Stomach smooth muscle (tissue), 2 donors: ENCODE results near the gene SNAPC4.
A peak's percentile ranks its signal among the peaks of the same experiment; 100 is the strongest.

ENCODE experiments used
- H3K27ac ChIP-seq: one replicate; pipeline ENCODE4 v1.7.0; 2013; ENCODE audit warnings: mild to moderate bottlenecking, low read length, inconsistent platforms
- H3K27me3 ChIP-seq, 2 donors: one replicate each; pipeline ENCODE4 v1.7.0; 2013; ENCODE audit warnings: low read length in 2 of 2; ENCODE audit not compliant: insufficient read depth in 2 of 2, control insufficient read depth in 1 of 2
- H3K36me3 ChIP-seq, 2 donors: one replicate each; pipeline ENCODE4 v1.7.0; 2013; ENCODE audit warnings: low read length in 2 of 2; ENCODE audit not compliant: control insufficient read depth in 2 of 2, insufficient read depth in 2 of 2
- H3K4me1 ChIP-seq: one replicate; pipeline ENCODE4 v1.7.0; 2013; ENCODE audit warnings: low read length; ENCODE audit not compliant: control insufficient read depth, insufficient read depth
- H3K4me3 ChIP-seq, 2 donors: one replicate each; pipeline ENCODE4 v1.7.0; 2013; ENCODE audit warnings: low read length in 2 of 2
- H3K9ac ChIP-seq, 2 donors: one replicate each; pipeline ENCODE4 v1.7.0; 2013; ENCODE audit warnings: low read length in 2 of 2, mild to moderate bottlenecking in 1 of 2
- H3K9me3 ChIP-seq, 2 donors: one replicate each; pipeline ENCODE4 v1.7.0; 2013; ENCODE audit warnings: low read length in 2 of 2; ENCODE audit not compliant: control insufficient read depth in 2 of 2
- donor health status: healthy.
- donor health status: Pancreatic carcinoma.

The SNAPC4 gene

DNA sequence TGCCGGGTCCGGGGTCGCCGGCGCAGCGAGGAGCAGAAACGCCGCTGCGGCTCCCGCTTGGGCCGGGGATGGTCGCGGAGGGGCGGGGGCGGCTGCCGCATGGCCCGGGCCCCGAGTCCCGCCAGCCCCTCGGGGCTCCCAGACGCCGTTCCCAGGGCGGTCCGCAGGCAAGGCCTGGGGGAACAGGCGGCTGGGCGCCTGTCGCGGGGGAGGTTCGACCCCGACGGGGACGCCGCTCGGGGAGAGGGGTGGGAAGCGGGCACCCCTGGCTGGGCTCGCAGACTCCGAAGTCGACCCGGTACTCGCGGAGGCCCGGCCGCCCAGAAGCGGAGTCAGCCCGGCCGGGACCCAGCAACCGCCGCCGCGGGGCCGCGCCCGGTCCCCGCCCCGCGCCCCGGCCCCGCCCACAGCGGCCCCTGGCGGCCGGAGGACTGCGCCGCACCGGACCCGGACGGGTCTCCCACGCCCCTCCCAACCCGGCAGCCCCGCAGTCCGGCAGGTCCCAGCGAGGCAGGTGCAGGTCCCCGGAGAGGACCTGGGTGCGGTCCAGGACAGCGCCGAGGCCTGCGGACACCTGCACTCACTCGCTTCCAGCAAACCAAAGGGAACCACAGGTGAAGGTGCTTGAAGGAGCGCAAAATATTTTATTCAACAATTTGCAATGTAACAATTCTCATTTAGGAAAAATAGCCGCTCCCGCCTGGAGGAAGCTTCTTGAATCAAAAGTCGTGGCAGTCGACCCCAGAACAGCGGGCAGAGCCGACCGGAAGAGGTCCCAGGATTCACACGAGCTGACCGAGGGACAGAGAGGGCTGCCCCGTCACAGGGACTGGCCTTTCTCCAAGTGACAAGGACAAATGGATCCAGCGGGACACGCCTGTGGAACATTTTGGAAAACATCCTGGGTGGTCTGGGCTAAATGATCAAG lies 39.8 kb upstream of the SNAPC4 start, which contains the start of gene INPP5E:
INPP5E (minus strand) TSS at position 365 of the 928 bp plus-strand sequence. CDS start 426 bp downstream, outside the sequence.
- no peak within 1 kb of the TSS for H3K27ac ChIP-seq
- H3K36me3 ChIP-seq = peaks cover 18 to 40% of the 10 kb centered on the region in 2 donors
- H3K27me3 ChIP-seq = no peaks in the 10 kb centered on the region
- peak within 1 kb of the TSS; percentile 64 to 73 for H3K9ac ChIP-seq
- H3K4me3 ChIP-seq = peak within 1 kb of the TSS; percentile 70 to 80
- H3K4me1 ChIP-seq = peaks cover 34% of the 10 kb centered on the region
- no peaks in the 10 kb centered on the region for H3K9me3 ChIP-seq

DNA sequence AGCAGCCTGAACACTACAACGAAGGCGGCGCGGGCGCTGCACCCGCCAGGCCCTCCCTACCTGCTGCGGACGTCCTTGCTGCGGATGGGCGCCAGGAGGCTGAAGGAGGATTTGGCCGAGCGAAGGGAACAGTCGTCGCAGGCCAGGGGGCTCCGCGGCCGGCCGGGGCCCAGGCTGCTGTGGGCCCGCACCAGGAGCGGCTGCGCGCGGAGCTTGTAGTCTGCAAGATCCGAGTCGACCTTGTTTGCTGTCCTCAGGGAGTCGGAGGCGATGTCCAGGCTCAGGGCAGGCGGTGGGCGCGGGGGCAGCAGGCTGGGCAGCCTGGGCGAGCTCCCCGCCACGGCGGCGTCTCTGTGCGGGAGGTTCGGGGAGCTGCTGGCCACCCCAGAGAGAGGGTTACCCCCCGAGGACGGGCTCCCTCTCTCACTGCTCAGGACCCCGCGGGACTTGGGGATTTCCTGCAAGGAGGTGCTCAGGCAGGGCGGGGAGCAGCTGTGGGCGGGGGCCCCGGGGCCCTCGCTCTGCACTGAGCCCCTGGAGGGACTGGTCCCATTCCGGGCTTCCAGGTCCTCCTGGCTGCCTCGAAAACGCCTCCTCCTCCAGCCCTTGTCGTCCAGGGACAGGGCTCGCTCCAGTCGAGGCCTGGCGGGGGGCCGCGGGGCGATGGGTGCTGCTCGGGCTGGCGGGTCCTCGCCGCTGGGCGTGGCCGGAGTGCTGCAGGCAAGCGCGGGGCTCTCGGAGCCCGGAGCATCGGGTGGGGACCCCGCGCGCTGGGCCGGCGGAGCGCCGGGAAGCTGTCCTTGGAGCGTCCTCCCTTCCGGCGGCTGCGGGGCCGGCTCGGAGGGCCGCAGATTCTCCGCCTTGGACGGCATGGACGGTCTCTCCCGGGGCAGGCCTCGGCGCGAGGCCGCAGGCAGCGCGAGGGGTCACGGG lies 38.8 kb upstream of the SNAPC4 start:
- no peaks in the 10 kb centered on the region for H3K9me3 ChIP-seq
- peak overlapping the region; percentile 64 to 73 for H3K9ac ChIP-seq
- no peaks in the 10 kb centered on the region for H3K27me3 ChIP-seq
- no peak overlapping the region for H3K27ac ChIP-seq
- peaks cover 12 to 33% of the 10 kb centered on the region in 2 donors for H3K36me3 ChIP-seq
- peak overlapping the region; percentile 70 to 80 for H3K4me3 ChIP-seq
- peaks cover 34% of the 10 kb centered on the region for H3K4me1 ChIP-seq

DNA sequence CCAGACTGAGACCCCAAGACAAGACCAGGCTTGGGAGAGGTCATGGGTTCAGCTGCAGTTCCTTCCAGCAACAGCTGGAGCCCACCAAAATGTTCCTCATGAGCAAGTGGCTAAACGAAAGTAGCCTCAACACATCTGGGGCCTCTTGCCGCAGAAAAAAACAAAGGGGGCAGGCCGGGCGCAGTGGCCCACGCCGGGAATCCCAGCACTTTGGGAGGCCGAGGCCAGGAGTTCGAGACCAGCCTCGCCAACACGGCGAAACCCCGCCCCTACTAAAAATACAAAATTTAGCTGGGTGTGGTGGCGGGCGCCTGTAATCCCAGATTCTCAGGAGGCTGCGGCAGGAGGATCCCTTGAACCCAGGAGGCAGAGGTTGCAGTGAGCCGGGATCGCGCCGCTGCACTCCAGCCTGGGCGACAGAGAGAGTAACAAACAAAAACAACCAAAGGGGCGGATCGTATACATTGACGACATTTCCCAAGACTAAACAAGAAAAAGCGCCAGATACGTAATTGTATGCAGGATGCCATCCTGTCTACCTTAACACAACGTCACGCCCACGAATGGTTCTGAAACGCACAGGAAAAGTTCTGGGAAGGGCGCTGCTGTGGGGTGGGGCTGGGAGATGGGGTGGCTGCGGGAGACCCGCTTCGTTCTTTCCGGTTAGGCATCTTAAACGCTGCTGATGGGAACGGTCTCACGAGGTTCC lies 38.0 kb upstream of the SNAPC4 start:
- Histone ChIP-seq H3K4me1 (peaks cover 34% of the 10 kb centered on the region), H3K9me3 (no peaks in the 10 kb centered on the region), H3K36me3 (peaks cover 10 to 27% of the 10 kb centered on the region in 2 donors), H3K27ac (no peak overlapping the region), H3K4me3 (peak overlapping the region; percentile 70 to 80), H3K27me3 (no peaks in the 10 kb centered on the region), H3K9ac (peak overlapping the region; percentile 64 to 73)

DNA sequence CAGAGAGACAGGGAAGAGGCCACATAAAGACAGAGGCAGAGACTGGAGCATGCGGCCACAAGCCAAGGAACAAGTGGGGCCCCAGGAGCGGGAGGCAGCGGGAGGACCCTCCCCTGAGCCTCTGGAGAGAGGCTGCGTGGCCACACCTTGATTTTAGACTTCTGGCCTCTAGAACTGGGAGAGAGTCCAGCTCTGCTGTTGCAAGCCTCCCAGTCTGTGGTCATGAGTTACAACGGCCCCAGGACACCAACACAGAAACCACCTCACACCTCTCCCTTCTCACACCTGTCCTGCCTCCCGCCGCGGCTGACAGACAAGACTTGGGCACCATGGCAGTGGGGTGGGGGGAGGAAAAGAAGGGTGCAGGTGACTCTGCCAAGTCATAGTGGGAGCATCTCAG lies 37.5 kb upstream of the SNAPC4 start:
- H3K9me3 ChIP-seq = no peaks in the 10 kb centered on the region
- peak overlapping the region; percentile 55 to 64 for H3K9ac ChIP-seq
- peaks cover 4 to 27% of the 10 kb centered on the region in 2 donors for H3K36me3 ChIP-seq
- peaks cover 34% of the 10 kb centered on the region for H3K4me1 ChIP-seq
- peak overlapping the region; percentile 49 to 80 for H3K4me3 ChIP-seq
- H3K27me3 ChIP-seq = no peaks in the 10 kb centered on the region
- H3K27ac ChIP-seq = no peak overlapping the region

DNA sequence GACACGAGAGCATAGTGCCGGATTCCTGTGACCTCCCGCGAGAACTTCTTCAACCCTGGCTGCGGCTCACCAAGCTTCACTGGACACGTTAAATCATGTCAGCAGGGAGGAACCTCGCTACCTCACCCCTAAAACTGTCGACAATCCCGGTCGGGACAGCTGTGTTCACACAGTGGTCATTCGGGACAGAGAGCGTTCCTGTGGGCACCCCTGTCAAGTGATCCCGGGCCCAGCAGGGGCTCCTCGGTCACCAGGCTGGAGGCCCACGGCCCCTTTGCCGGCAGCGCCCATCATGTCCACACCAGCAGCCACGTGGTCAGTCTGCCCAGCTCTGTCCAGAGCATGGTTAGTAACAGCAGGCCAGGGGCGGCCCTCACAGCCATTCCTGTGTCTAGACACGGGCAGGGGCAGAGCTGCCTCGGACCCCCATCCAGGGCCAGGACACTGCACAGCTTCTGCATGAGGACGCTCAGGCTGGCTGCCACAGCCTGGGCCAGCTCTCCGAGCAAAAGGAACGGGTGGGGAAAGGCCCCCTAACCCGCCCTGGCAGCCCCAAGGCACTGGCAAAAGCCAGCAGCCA lies 36.2 kb upstream of the SNAPC4 start:
- Histone ChIP-seq H3K4me3 (no peak overlapping the region), H3K9ac (no peak overlapping the region), H3K4me1 (peaks cover 34% of the 10 kb centered on the region), H3K27me3 (no peaks in the 10 kb centered on the region), H3K36me3 (peaks cover 0 to 18% of the 10 kb centered on the region in 2 donors), H3K9me3 (no peaks in the 10 kb centered on the region), H3K27ac (no peak overlapping the region)

DNA sequence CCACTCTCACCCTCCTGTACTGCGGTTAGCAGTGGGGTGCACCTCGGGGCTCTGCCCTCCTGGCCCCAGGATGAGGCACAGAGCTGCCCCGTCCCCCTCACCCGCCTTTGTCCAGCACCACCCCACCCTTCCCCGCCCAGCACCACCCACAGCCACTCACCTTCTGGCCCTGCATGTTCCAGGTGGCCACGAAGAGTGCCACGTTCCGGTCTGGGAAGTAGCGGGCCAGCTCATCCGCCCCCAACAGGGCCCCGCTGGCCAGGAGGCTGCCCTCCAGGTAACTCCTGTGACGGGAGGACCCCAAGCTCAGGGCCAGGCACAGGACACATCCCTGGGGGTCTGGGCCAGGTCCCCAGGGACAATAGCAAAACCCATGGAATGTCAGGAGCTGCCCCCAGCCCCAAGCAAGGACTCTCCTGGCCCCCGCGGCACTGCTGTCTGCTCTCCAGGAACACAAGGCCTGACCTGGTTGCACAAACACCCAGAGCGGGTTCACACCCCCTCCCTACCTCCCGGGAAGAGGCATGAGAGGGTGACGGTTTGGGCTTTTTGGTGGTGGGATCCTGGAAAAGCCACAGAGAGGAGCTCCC lies 34.7 kb upstream of the SNAPC4 start:
- H3K27me3 ChIP-seq = no peaks in the 10 kb centered on the region
- peaks cover 0 to 22% of the 10 kb centered on the region in 2 donors for H3K36me3 ChIP-seq
- no peaks in the 10 kb centered on the region for H3K9me3 ChIP-seq
- no peak overlapping the region for H3K9ac ChIP-seq
- H3K4me3 ChIP-seq = no peak overlapping the region
- H3K4me1 ChIP-seq = peaks cover 30% of the 10 kb centered on the region
- H3K27ac ChIP-seq = no peak overlapping the region

DNA sequence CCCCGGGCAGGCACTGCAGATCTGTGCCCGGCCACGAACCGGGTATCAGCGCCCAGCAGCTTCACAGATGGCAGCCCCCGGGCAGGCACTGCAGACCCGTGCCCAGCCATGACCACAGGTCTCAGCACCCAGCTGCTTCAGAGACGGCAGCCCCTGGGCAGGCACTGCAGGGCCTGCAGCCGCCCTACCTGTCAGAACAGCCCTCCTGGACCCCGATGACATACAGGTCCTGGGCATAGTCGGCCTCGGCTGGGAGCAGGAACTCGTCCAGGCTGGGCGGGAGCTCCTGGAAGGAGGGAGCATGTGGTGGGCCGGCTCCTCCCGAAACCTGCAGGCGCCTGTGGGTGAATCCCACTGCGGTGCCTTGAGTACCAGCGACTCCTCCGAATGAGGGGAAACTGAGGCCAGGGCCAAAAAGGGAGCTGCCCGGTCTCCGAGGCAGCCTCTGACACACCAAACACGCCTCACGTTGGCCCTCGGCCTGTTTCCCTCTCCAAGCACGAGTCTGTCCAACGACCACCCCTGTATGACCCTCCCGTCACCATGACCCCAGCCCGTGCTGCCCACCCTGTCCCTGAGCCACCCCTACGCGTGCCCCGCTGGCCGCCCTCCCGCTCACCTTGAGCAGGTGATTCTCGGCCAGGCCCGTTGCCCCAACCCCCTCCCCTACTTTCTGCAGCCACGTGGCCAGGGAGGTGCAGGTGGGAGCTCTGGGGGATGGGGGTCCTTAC lies 34.0 kb upstream of the SNAPC4 start:
- Histone ChIP-seq H3K27me3 (no peaks in the 10 kb centered on the region), H3K27ac (no peak overlapping the region), H3K9ac (no peak overlapping the region), H3K9me3 (no peaks in the 10 kb centered on the region), H3K4me3 (no peak overlapping the region), H3K36me3 (peaks cover 6 to 24% of the 10 kb centered on the region in 2 donors), H3K4me1 (peaks cover 27% of the 10 kb centered on the region)

DNA sequence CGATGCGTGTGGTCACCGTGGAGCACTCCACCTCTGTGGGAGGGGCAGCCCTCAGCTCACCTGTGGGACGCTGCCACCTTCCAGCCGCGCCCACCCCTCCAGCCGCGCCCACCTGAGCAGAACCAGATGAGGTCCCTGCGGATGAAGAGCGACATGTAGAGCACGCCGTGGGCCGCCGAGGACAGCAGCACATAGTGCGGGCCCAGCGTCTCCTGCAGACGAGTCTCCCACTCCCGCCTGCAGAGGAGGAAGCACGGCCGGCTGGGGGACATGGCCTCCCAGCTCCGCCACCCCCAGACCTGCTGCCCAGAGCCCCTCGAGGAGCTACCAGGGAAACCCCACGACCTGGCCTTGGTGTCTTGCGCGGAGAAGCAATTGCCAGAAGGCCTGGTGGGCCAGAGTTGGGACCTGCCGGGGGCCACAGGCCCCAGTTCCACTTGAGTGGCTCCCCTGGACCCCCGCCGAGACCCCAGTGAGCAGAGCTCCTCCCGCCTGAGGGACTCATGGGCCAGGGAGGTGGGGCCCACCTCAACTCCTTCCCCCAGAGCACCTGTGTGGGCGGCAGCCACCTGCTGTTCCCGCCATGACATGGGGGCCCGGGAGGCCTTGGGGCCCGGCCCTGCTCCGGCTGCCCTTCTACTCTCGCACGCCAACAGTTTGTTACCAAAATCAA lies 33.2 kb upstream of the SNAPC4 start:
- Histone ChIP-seq H3K4me3 (no peak overlapping the region), H3K9ac (no peak overlapping the region), H3K4me1 (peaks cover 19% of the 10 kb centered on the region), H3K36me3 (peaks cover 11 to 26% of the 10 kb centered on the region in 2 donors), H3K27ac (no peak overlapping the region), H3K27me3 (no peaks in the 10 kb centered on the region), H3K9me3 (no peaks in the 10 kb centered on the region)

DNA sequence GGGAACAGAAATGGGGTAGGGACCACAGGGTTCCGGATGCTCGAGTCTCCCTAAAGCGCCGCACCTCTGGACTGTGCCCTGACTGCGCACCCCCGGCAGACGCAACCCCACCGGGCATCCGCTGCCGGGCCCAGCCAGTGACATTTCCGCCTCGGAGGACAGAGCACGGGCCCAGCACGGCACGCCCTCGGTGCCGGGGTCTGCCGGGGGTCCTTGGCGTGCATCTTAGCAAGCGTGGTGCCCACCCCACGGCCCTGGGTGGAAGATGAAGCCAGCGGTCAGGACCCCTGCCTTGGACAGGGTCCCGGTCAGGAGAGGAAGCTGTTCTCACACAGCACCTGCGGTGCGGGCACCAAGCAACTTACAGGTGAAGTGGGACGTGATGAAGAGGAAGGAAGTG lies 32.6 kb upstream of the SNAPC4 start:
- Histone ChIP-seq H3K4me1 (peaks cover 13% of the 10 kb centered on the region), H3K9me3 (no peaks in the 10 kb centered on the region), H3K36me3 (peaks cover 11 to 26% of the 10 kb centered on the region in 2 donors), H3K27ac (no peak overlapping the region), H3K9ac (no peak overlapping the region), H3K27me3 (no peaks in the 10 kb centered on the region), H3K4me3 (no peak overlapping the region)
